ENCODE measurements around the gene TRUB2. TPM values are rescaled to one million over a fixed set of nuclear protein-coding genes. Genes with fewer than 3 reads are reported as not detected.

The TRUB2 gene
- total RNA-seq, 1 donor from 2014 or later, result 29.2 TPM

- no peak for TF ChIP-seq CTCF (IDR thresholded peaks at IDR 0.05; ENCODE audit: unreplicated experiment)
- no peaks in the 10 kb centered on the region for H3K36me3 Mint-ChIP-seq (ENCODE audit: insufficient read depth)
- peak overlapping the region; percentile 78 for H3K27ac Mint-ChIP-seq
- no peak overlapping the region for H3K4me3 Mint-ChIP-seq (ENCODE audit: low read depth)
- no peaks in the 10 kb centered on the region for H3K9me3 Mint-ChIP-seq (ENCODE audit: low read depth)
- no peaks in the 10 kb centered on the region for H3K4me1 Mint-ChIP-seq (ENCODE audit: low read depth)
- DNase-seq (ENCODE audit: low spot score, unreplicated experiment), result no peak
- H3K27me3 Mint-ChIP-seq, result no peaks in the 10 kb centered on the region
These were observed 23.4 kb downstream of the TRUB2 start for GRCh38 chr9:128298535-128299482.

- no peak for TF ChIP-seq CTCF (IDR thresholded peaks at IDR 0.05; ENCODE audit: unreplicated experiment)
- Mint-ChIP-seq H3K27me3 (no peaks in the 10 kb centered on the region), H3K27ac (no peak overlapping the region), H3K36me3 (ENCODE audit: insufficient read depth) (no peaks in the 10 kb centered on the region), H3K4me1 (ENCODE audit: low read depth) (no peaks in the 10 kb centered on the region), H3K4me3 (ENCODE audit: low read depth) (no peak overlapping the region), H3K9me3 (ENCODE audit: low read depth) (no peaks in the 10 kb centered on the region)
- no peak for DNase-seq (ENCODE audit: low spot score, unreplicated experiment)
These were observed 24.9 kb downstream of the TRUB2 start for GRCh38 chr9:128297221-128297773.

GRCh38 chr9:128296340-128297220, 25.7 kb downstream of the TRUB2 start:
- H3K4me3 Mint-ChIP-seq (ENCODE audit: low read depth), result no peak overlapping the region
- no peak overlapping the region for H3K27ac Mint-ChIP-seq
- TF ChIP-seq CTCF (IDR thresholded peaks at IDR 0.05; ENCODE audit: unreplicated experiment), result no peak
- H3K27me3 Mint-ChIP-seq, result no peaks in the 10 kb centered on the region
- no peaks in the 10 kb centered on the region for H3K9me3 Mint-ChIP-seq (ENCODE audit: low read depth)
- H3K4me1 Mint-ChIP-seq (ENCODE audit: low read depth), result no peaks in the 10 kb centered on the region
- no peak for DNase-seq (ENCODE audit: low spot score, unreplicated experiment)
- H3K36me3 Mint-ChIP-seq (ENCODE audit: insufficient read depth), result no peaks in the 10 kb centered on the region

GRCh38 chr9:128294142-128294541, 28.1 kb downstream of the TRUB2 start:
- H3K4me3 Mint-ChIP-seq (ENCODE audit: low read depth), result no peak overlapping the region
- H3K27me3 Mint-ChIP-seq, result no peaks in the 10 kb centered on the region
- H3K36me3 Mint-ChIP-seq (ENCODE audit: insufficient read depth), result no peaks in the 10 kb centered on the region
- H3K4me1 Mint-ChIP-seq (ENCODE audit: low read depth), result no peaks in the 10 kb centered on the region
- no peaks in the 10 kb centered on the region for H3K9me3 Mint-ChIP-seq (ENCODE audit: low read depth)
- TF ChIP-seq CTCF (IDR thresholded peaks at IDR 0.05; ENCODE audit: unreplicated experiment), result no peak
- no peak for DNase-seq (ENCODE audit: low spot score, unreplicated experiment)
- peak overlapping the region; percentile 71 for H3K27ac Mint-ChIP-seq

GRCh38 chr9:128293091-128293490, 29.2 kb downstream of the TRUB2 start:
- Mint-ChIP-seq H3K4me3 (ENCODE audit: low read depth) (no peak overlapping the region), H3K4me1 (ENCODE audit: low read depth) (no peaks in the 10 kb centered on the region), H3K27ac (no peak overlapping the region), H3K36me3 (ENCODE audit: insufficient read depth) (no peaks in the 10 kb centered on the region), H3K9me3 (ENCODE audit: low read depth) (no peaks in the 10 kb centered on the region), H3K27me3 (no peaks in the 10 kb centered on the region)
- no peak for DNase-seq (ENCODE audit: low spot score, unreplicated experiment)
- TF ChIP-seq CTCF (IDR thresholded peaks at IDR 0.05; ENCODE audit: unreplicated experiment), result no peak

Measured in progenitor cell of endocrine pancreas (in vitro differentiated cells).